Suprapubic skin (tissue), 3 donors: Measurements from ENCODE around the gene SYNJ2.

Experiments
- EP300 ChIP-seq: sonication (generic); formaldehyde crosslinking; IDR thresholded peaks from one replicate; pipeline ENCODE4 v1.6.1; 2017; ENCODE audit warnings: antibody characterized with exemption
- POLR2A ChIP-seq, 2 donors: fragments of 450-650 bp; IDR thresholded peaks; one replicate each; pipeline ENCODE4 v1.6.1; 2017; ENCODE audit warnings: antibody characterized with exemption in 2 of 2, mild to moderate bottlenecking in 2 of 2, moderate library complexity in 2 of 2
- TF ChIP-seq, protein P1 (sequence below), 2 donors: fragments of 200-600 bp in 1 of 2; fragments of 450-650 bp in 1 of 2; sonication (generic) in 1 of 2; IDR thresholded peaks; one replicate each; pipeline ENCODE4 v1.5.1; 2016 to 2019; ENCODE audit warnings: antibody characterized with exemption in 2 of 2, mild to moderate bottlenecking in 1 of 2, moderate library complexity in 1 of 2

DNA sequence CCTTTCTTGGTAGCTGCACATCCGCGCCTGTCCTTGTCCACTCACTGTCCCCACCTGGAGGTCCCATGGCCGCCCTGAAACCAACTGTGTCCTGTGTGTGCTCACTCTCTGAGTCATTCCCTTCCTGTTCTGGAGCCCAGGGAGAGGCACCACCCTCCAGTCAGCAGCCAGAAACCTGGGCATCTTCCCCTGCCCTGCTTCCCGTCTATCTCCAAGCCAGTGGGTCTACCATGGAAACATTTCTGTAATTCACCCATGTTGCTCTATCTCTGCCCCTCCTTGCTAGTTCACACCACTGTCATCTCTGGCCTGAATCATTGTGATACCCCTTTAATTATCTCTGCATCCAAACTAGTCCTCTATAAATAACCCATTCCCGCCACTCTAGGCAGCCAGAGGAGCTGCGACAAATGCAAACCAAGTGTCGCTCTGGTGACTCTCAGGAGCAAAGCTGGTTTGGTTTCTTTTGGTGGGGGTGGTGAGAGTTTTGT is 28.8 kb upstream of the SYNJ2 start:
- TF ChIP-seq, protein P1, sequence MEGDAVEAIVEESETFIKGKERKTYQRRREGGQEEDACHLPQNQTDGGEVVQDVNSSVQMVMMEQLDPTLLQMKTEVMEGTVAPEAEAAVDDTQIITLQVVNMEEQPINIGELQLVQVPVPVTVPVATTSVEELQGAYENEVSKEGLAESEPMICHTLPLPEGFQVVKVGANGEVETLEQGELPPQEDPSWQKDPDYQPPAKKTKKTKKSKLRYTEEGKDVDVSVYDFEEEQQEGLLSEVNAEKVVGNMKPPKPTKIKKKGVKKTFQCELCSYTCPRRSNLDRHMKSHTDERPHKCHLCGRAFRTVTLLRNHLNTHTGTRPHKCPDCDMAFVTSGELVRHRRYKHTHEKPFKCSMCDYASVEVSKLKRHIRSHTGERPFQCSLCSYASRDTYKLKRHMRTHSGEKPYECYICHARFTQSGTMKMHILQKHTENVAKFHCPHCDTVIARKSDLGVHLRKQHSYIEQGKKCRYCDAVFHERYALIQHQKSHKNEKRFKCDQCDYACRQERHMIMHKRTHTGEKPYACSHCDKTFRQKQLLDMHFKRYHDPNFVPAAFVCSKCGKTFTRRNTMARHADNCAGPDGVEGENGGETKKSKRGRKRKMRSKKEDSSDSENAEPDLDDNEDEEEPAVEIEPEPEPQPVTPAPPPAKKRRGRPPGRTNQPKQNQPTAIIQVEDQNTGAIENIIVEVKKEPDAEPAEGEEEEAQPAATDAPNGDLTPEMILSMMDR (IDR thresholded peaks at IDR 0.05): no peak
- no peak for TF ChIP-seq POLR2A (IDR thresholded peaks at IDR 0.05)
- no peak for TF ChIP-seq EP300
